ENCODE data around the gene IGF1R.

The IGF1R gene

GRCh38 chr15:98677345-98678059 is 29.2 kb downstream of the IGF1R start:
- Histone ChIP-seq H3K9me3 (no peaks in the 10 kb centered on the region), H3K27me3 (no peaks in the 10 kb centered on the region), H3K36me3 (no peaks in the 10 kb centered on the region)

GRCh38 chr15:98678484-98678883 is 30.1 kb downstream of the IGF1R start:
- no peak for TF ChIP-seq CTCF (IDR thresholded peaks at IDR 0.05)
- H3K4me3 ChIP-seq (ENCODE audit: low read depth in 1 of 2, low read length in 1 of 2) = no peak overlapping the region
- H3K27me3 ChIP-seq = no peaks in the 10 kb centered on the region
- H3K4me1 ChIP-seq (ENCODE audit: control insufficient read depth in 1 of 2, insufficient read depth in 1 of 2, low read depth in 1 of 2, low read length in 1 of 2) = peaks cover 33 to 40% of the 10 kb centered on the region in 2 experiments
- H3K9me3 ChIP-seq = no peaks in the 10 kb centered on the region
- no peak overlapping the region for H3K27ac ChIP-seq
- no peaks in the 10 kb centered on the region for H3K36me3 ChIP-seq

More at GRCh38 chr15:98677345-98678059, 29.2 kb downstream of the IGF1R start:
- Histone ChIP-seq H3K27ac (no peak overlapping the region), H3K4me1 (ENCODE audit: control insufficient read depth in 1 of 2, insufficient read depth in 1 of 2, low read depth in 1 of 2, low read length in 1 of 2) (peaks cover 23 to 30% of the 10 kb centered on the region in 2 experiments), H3K4me3 (ENCODE audit: low read depth in 1 of 2, low read length in 1 of 2) (no peak overlapping the region)
- no peak for TF ChIP-seq CTCF (IDR thresholded peaks at IDR 0.05)

GRCh38 chr15:98681061-98681460 is 32.7 kb downstream of the IGF1R start:
- no peak overlapping the region for H3K4me3 ChIP-seq (ENCODE audit: low read depth in 1 of 2, low read length in 1 of 2)
- H3K27ac ChIP-seq = peak overlapping the region; percentile 40
- no peak for TF ChIP-seq CTCF (IDR thresholded peaks at IDR 0.05)
- H3K27me3 ChIP-seq = no peaks in the 10 kb centered on the region
- no peaks in the 10 kb centered on the region for H3K36me3 ChIP-seq
- H3K9me3 ChIP-seq = no peaks in the 10 kb centered on the region
- peaks cover 55 to 57% of the 10 kb centered on the region in 2 experiments for H3K4me1 ChIP-seq (ENCODE audit: control insufficient read depth in 1 of 2, insufficient read depth in 1 of 2, low read depth in 1 of 2, low read length in 1 of 2)

- TF ChIP-seq CTCF (IDR thresholded peaks at IDR 0.05) = no peak
- no peak overlapping the region for H3K4me3 ChIP-seq (ENCODE audit: low read depth in 1 of 2, low read length in 1 of 2)
- no peaks in the 10 kb centered on the region for H3K9me3 ChIP-seq
- H3K27ac ChIP-seq = peak overlapping the region; percentile 47
- no peaks in the 10 kb centered on the region for H3K36me3 ChIP-seq
- peaks cover 71 to 75% of the 10 kb centered on the region in 2 experiments for H3K4me1 ChIP-seq (ENCODE audit: control insufficient read depth in 1 of 2, insufficient read depth in 1 of 2, low read depth in 1 of 2, low read length in 1 of 2)
- no peaks in the 10 kb centered on the region for H3K27me3 ChIP-seq
Observed at GRCh38 chr15:98682992-98683701, 34.8 kb downstream of the IGF1R start.

GRCh38 chr15:98683831-98684230 is 35.5 kb downstream of the IGF1R start:
- H3K27me3 ChIP-seq = no peaks in the 10 kb centered on the region
- H3K4me1 ChIP-seq (ENCODE audit: control insufficient read depth in 1 of 2, insufficient read depth in 1 of 2, low read depth in 1 of 2, low read length in 1 of 2) = peaks cover 73 to 78% of the 10 kb centered on the region in 2 experiments
- no peak for TF ChIP-seq CTCF (IDR thresholded peaks at IDR 0.05)
- no peaks in the 10 kb centered on the region for H3K9me3 ChIP-seq
- H3K36me3 ChIP-seq = no peaks in the 10 kb centered on the region
- peak overlapping the region; percentile 47 for H3K27ac ChIP-seq
- no peak overlapping the region for H3K4me3 ChIP-seq (ENCODE audit: low read depth in 1 of 2, low read length in 1 of 2)

Data from neutrophil (primary cell).